ENCODE measurements around the gene OR8S1. TPM values are rescaled to one million over a fixed set of nuclear protein-coding genes. Genes with fewer than 3 reads are reported as not detected.
"Not testable (repeated sequence)": the region's sequence is repeated elsewhere in the genome, so short reads cannot be mapped to it uniquely, and the experiment has no call there.

The OR8S1 gene
- total RNA-seq, 1 donor from 2014 or later = not detected

DNA sequence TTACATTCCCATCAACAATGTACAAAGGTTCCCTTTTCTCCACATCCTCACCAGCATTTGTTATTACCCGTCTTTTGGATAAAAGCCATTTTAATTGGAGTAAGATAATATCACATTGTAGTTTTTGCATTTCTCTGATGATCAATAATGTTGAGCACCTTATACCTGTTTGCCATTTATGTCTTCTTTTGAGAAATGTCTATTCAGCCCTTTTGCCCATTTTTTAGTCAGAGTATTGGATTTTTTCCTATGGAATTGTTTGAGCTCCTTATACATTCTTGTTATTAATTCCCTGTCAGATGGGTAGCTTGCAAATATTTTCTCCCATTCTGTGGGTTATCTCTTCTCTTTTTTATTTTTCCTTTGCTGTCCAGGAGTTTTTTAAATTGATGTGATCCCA, 10.7 kb upstream of the OR8S1 start:
- TF ChIP-seq, protein P1, sequence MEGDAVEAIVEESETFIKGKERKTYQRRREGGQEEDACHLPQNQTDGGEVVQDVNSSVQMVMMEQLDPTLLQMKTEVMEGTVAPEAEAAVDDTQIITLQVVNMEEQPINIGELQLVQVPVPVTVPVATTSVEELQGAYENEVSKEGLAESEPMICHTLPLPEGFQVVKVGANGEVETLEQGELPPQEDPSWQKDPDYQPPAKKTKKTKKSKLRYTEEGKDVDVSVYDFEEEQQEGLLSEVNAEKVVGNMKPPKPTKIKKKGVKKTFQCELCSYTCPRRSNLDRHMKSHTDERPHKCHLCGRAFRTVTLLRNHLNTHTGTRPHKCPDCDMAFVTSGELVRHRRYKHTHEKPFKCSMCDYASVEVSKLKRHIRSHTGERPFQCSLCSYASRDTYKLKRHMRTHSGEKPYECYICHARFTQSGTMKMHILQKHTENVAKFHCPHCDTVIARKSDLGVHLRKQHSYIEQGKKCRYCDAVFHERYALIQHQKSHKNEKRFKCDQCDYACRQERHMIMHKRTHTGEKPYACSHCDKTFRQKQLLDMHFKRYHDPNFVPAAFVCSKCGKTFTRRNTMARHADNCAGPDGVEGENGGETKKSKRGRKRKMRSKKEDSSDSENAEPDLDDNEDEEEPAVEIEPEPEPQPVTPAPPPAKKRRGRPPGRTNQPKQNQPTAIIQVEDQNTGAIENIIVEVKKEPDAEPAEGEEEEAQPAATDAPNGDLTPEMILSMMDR (IDR thresholded peaks at IDR 0.05; ENCODE audit: borderline replicate concordance) = no peak
- Histone ChIP-seq H3K4me1 (no peaks in the 10 kb centered on the region), H3K36me3 (no peaks in the 10 kb centered on the region), H3K9me3 (replicated peaks) (peaks cover 11% of the 10 kb centered on the region), H3K27me3 (ENCODE audit: low read depth) (peaks cover 7% of the 10 kb centered on the region), H3K27ac (replicated peaks) (no peak overlapping the region), H3K4me3 (no peak overlapping the region)
- no peak for DNase-seq
- intact Hi-C loops (cut with micrococcal nuclease) = no loop called here

DNA sequence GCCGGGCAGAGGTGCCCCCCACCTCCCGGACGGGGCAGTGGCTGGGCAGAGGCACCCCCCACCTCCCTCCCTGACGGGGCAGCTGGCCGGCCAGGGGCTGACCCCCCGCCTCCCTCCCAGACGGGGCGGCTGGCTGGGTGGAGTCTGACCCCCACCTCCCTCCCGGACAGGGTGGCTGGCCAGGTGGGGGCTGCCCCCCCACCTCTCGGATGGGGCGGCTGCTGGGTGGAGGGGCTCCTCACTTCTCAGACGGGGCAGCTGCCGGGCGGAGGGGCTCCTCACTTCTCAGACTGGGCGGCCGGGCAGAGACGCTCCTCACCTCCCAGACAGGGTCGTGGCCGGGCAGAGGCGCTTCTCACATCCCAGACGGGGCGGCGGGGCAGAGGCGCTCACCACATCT, 5.1 kb upstream of the OR8S1 start:
- H3K4me1 ChIP-seq; H3K9me3 ChIP-seq (replicated peaks); H3K27me3 ChIP-seq (ENCODE audit: low read depth); DNase-seq; intact Hi-C loops (cut with micrococcal nuclease); H3K36me3 ChIP-seq; H3K4me3 ChIP-seq; H3K27ac ChIP-seq (replicated peaks): not testable (repeated sequence)

DNA sequence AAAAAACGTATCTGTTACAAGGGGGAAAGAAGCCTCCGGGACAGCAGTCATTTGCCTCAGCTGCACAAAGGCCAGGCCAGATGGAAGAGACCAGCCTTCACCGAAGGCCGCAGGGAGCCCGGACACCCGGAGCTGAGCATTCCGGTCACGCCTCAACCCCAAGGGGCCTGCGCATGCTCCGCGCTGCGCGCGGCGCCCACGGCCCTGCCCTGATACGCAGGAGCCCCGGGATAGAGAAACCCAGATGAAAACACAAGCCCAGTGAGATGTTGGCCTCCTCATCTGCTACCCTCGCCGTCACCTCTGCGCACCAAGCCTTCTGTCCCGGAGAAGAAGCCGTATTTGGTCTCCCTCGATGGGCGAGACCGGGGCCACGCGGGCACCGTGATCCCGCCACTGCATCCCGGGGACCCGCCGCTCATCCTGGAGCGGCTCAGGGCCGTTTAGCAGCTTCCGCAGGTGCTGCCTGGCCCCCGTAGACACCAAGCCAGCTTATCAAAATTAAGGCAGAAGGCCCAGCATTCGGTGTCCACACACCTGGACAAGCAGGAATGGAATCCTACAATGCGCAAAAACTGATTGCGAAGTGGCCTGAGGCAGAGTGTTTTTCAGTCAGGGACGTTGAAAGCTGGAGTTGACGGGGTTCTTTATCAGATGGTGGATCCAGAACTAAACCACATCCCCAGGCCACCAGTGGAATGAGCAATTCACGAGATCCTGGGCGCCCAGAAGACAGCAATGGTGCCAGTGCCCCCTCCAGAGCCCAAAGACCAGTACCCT, 2.6 kb downstream of the OR8S1 start:
- TF ChIP-seq, protein P1 (IDR thresholded peaks at IDR 0.05; ENCODE audit: borderline replicate concordance) = no peak
- H3K4me3 ChIP-seq = no peak overlapping the region
- intact Hi-C loops (cut with micrococcal nuclease) = no loop called here
- no peaks in the 10 kb centered on the region for H3K4me1 ChIP-seq
- DNase-seq = no peak
- H3K9me3 ChIP-seq (replicated peaks) = no peaks in the 10 kb centered on the region
- H3K27ac ChIP-seq (replicated peaks) = no peak overlapping the region
- H3K27me3 ChIP-seq (ENCODE audit: low read depth) = peaks cover 22% of the 10 kb centered on the region
- no peaks in the 10 kb centered on the region for H3K36me3 ChIP-seq

DNA sequence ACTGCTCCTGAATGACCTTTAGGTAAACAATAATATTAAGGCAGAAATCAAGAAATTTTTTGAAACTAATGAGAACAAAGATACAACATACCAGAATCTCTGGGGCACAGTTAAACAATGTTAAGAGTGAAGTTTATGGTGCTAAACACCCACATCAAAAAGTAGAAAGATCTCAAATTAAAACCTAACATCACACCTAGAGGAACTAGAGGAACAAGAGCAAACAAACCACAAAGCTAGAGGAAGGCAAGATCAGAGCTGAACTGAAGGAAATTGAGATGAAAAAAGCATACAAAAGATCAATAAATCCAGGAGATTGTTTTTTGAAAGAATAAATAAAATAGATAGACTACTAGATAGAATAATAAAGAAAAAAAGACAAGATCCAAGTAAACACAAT, 7.2 kb downstream of the OR8S1 start:
- Histone ChIP-seq H3K27me3 (ENCODE audit: low read depth) (peaks cover 22% of the 10 kb centered on the region), H3K27ac (replicated peaks) (no peak overlapping the region), H3K9me3 (replicated peaks) (peaks cover 14% of the 10 kb centered on the region), H3K36me3 (no peaks in the 10 kb centered on the region), H3K4me1 (no peaks in the 10 kb centered on the region), H3K4me3 (no peak overlapping the region)
- TF ChIP-seq, protein P1 (IDR thresholded peaks at IDR 0.05; ENCODE audit: borderline replicate concordance) = no peak
- intact Hi-C loops (cut with micrococcal nuclease) = no loop called here
- no peak for DNase-seq

DNA sequence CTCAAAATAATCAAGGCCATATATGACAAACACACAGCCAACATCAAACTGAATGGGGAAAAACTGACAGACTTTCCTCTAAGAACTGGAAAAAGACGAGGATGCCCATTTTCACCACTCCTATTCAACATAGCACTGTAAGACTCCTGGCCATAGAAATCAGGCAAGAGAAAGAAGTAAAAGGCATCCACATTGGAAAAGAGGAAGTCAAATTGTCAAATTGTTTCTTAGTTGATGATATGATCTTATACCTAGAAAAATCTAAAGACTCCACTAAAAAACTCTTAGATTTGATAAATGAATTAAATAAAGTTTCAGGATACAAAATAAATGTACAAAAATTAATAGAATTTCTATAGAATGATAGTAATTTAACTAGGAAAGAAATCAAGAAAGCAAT, 11.2 kb downstream of the OR8S1 start:
- no peak overlapping the region for H3K4me3 ChIP-seq
- DNase-seq = no peak
- H3K9me3 ChIP-seq (replicated peaks) = peaks cover 14% of the 10 kb centered on the region
- no peaks in the 10 kb centered on the region for H3K4me1 ChIP-seq
- no peak overlapping the region for H3K27ac ChIP-seq (replicated peaks)
- TF ChIP-seq, protein P1 (IDR thresholded peaks at IDR 0.05; ENCODE audit: borderline replicate concordance) = no peak
- intact Hi-C loops (cut with micrococcal nuclease) = no loop called here
- no peaks in the 10 kb centered on the region for H3K36me3 ChIP-seq
- peaks cover 20% of the 10 kb centered on the region for H3K27me3 ChIP-seq (ENCODE audit: low read depth)

DNA sequence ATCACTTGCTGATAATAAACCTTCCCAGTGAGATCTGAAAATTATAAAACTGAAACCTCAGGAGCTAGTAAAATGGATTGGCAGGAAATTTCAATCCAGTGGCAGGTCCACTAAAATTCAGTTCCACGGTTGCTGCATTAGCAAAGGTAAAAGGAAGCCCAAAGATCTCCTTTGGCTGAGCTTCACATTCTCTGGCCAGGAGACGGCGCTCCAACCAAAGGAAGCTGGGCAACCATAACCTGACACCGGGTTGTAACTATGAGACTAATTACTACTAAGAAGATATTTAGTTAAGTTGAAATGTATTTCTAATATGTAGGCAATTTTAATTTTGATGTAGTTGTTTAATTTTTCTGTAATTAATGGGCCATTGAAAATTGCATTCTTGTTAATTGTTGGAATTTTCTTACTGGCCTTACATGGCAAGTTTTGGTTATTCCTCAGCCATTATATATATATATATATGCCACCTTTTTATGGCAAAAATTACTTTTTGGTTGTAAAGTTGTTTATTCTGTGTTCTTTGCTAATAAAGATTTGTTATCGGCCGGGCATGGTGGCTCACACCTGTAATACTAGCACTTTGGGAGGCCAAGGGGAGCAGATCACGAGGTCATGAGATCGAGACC, 17.0 kb downstream of the OR8S1 start:
- Histone ChIP-seq H3K27me3 (ENCODE audit: low read depth) (peaks cover 37% of the 10 kb centered on the region), H3K27ac (replicated peaks) (no peak overlapping the region), H3K36me3 (no peaks in the 10 kb centered on the region), H3K4me3 (no peak overlapping the region), H3K4me1 (no peaks in the 10 kb centered on the region), H3K9me3 (replicated peaks) (no peaks in the 10 kb centered on the region)
- intact Hi-C loops (cut with micrococcal nuclease) = no loop called here
- no peak for DNase-seq
- TF ChIP-seq, protein P1 (IDR thresholded peaks at IDR 0.05; ENCODE audit: borderline replicate concordance) = peak; percentile 55

Measured in left ventricle myocardium inferior (tissue), 1 donor.